ENCODE results near the gene GABRB2.
"Not testable (repeated sequence)": the region's sequence is repeated elsewhere in the genome, so short reads cannot be mapped to it uniquely, and the experiment has no call there.

Gene GABRB2

DNA sequence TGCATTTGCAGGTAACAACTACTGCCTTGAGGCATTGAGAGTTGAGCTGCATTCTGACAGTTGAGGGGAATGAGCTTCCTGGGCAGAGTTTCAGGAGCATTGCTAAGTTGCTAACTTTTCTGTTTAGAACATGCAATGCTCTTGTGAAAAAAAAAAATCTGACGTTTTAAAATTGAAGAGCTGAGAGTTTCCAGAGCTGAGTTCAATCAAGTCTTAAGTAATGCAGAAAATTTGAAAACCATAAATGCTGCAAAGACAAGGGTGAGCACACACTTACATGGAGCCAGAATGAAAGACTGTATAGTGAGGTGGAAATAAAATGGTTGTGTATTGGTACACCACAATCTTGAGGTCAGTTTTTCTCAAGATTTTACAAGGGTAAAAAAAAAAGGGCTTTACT is 166.0 kb downstream of the GABRB2 start:
- no peak for FAIRE-seq

DNA sequence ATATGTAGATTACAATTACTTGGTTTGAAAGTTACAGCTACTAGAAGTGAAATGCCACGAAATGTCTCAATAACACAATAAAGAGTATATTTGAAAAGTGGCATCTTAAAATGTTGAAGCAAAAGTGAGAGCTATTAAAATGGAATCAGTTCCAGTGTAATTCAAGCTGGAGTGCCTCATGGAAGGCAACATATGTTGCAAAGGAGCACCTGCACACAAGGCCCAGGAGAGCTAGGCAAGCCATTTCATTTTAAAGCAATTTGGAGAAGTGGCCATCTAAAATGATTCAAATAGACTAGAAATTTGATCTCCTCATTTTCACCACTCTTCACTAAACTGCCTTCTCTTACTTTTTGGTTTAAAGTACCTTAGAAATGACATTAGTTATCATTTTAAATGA is 167.8 kb downstream of the GABRB2 start:
- no peak for FAIRE-seq

DNA sequence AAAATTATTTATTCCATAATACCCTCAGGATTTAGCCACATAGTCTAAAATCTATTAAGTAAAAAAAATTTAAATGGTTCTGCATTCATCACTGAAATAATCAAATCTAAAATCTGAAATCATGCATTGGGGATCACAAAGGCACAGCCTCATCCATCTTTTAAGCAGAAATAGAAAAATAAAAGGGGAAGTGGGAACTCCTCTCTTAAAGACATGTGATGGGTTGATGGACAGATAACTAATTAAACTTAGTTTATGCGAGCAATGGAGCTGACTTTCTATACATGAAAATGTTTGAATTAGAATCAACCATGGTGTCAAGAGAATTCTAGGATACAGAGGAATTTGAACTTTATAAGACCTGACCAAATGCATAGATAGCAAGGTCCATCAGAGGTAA is 170.5 kb downstream of the GABRB2 start:
- FAIRE-seq, result no peak

DNA sequence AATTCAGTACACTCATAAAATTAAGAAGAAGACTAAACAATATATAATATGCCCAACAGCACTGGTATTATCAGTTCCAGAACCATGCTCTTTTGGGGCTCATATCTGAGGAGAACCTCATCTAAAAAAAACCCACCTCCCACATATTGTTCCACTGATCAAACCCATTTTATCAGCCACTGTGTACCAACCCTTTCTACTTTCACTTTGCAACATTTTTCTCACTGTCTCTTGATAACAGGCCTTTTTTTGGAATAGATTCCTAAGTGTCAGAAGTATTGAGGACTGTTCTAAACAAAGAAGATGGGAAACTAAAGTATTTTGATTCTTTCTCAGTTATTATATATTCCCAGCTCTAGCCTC is 173.2 kb downstream of the GABRB2 start:
- no peak for FAIRE-seq

DNA sequence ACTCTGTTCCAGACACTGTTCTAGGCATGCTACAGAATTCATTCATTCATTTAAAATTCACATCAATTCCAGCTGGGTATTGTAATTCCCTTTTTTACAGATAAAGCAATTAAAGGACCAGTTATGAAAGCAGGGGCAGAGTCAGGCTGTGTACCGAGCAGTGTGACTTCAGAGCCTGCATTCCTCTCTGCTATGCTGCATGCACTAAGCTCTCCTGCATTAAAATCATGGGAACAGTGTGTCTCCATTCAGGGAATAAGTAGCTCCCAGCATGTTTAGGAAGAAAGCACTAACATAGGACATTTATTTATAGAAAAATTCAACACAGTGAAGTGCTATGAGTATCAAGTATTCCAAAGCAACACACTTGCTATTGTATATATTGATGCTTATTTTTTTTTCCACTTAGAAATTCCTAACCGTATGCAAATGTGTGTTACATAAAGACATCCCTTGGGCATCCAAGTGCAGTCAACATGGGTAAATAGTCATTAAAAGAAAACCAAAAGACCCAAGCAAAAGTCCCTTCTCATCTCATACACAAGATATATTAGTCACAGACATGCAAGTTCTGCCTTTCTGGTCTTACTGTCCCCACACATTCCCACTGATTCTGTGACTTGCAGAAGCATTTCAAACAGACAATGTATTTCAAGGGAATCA is 173.7 kb downstream of the GABRB2 start:
- FAIRE-seq, result no peak

DNA sequence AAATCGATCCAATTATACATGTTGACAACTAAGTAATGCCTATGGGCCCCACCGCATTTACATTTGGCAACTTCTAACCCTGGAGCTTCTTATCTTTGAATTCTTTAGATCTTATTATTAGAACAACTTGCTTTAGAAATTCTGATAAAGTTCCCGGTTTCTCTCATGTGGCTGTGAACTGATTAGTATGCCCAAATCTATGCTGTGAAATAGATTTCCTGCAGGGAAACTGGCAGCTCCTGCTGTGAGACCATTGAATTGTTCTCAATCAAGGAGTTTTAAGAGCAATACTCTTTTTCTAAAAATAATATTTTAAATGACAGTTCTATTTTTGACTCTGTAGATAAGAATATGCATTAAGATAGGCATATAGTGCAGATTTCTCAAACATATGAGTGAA is 177.5 kb downstream of the GABRB2 start:
- FAIRE-seq, result no peak

DNA sequence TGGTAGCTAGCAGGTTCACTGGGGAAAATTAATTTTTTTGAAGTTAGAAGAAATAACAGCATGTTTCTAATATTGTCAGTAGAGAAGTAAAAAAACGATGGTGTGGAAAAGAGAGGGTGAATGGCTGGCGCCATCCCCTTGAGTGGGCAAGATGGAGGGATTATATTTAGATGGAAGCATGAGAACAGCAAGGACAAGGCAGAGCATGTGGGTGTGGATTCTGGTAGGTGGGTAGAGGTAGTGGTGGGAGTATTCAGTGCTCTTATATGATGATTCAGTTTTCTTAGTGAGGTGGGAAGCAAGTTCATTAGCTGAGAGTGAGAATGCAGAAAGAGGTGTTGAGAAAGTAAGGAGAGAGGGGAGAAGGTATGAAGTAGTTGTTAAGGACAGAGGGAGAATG is 188.1 kb downstream of the GABRB2 start:
- no peak for FAIRE-seq

DNA sequence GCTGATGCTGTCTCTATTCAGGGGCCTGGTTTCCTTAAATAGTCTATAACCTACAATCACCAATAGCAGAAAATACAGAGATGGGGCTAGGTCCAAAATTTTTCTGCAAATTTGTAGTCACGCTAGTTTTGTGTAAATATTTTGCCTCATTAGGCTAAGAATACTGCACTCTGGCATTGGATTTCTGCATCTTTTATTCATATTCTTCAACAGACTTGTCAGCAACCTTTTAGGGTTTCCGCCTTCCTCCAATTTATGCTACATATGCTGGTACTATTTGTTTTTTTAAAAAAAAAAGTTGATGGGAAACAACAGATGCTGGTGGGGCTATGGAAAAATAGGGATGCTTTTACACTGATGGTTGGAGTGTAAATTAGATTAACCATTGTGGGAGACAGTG is 202.3 kb downstream of the GABRB2 start:
- no peak for FAIRE-seq

DNA sequence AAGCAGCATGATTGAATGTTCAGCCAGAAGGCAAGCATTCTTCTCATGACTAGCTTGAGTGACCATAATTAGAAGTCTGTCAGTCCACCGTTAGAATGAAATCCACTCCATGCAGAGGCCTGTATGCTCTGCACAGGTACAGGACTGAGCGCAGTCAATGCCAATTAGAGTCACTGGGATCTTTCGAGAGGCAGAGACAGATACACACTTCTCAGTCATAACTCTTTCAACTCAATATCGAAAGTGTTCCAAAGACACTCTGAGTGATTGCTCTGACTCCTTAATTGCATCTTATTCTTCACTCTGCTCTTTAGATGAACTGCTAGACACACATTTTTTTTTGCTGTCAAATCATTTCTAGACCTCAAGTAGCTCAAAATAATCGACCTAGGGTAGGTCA is 203.6 kb downstream of the GABRB2 start:
- FAIRE-seq, result no peak

DNA sequence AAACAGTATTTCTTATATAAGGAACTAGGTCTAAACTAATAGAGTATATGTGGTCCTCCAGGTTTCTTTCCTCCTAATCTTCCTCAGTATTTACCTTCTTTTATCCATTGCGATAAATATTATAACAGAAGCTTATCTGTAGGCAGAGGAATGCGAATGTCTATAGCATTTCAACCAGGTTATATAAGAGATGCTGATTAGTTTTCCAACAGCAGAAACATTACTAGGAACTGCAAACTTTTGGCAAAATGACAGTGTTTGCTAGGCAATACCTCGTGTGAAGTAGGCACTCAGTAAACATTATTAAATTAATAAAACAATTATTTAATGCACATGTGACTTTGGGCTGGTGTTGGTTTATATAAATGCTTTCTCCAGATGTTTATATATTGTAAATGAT is 206.5 kb downstream of the GABRB2 start:
- no peak for FAIRE-seq

DNA sequence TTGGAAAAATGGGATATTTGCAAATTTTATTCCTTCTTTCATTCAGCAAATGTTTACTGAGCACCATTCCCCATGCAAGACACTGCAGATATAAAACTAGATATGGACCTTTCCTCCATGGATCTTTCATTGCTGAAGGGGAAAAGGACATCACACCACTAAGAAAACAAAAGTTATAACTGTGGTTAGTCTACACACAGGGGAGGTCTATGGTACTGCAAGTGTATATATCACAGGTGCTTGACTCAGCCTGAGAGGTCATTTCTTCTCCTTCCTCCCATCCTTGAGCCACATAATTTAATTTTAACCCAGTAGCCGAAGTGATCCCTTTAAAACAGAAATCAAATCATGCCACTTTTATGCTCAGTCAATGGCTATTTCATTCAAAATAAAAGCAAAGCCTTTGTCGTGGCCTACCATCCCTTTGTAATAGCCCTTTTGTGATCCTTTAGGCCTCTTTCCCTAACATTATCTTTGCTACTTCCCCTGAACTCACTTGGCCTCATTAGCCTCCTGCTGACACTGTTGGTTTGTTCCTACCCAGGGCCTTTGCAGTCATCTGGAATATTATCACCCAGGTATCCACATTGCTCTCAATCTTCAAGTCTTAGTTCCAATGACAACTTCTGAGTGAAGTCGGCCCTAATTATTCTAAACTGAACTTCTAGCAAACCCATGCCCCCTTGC is 213.2 kb downstream of the GABRB2 start:
- no peak for FAIRE-seq

DNA sequence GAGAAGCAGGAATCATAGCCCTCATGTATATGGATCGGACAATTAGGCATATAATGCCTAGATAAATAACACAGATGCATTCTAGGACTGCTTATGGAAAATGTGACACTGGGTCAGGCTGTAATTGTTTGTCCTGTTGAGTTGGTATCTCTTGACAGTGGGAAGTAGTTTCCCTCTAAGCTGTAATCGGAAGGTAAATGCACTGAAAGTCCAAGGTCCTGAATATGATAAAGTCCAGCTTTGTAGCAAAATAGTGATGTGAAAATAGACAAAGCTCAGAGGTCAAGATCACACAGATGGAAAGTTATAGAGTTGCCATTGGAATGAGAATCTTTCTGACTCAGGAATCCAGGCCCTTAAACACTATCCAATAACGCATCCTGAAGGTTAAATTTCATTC is 214.2 kb downstream of the GABRB2 start:
- no peak for FAIRE-seq

DNA sequence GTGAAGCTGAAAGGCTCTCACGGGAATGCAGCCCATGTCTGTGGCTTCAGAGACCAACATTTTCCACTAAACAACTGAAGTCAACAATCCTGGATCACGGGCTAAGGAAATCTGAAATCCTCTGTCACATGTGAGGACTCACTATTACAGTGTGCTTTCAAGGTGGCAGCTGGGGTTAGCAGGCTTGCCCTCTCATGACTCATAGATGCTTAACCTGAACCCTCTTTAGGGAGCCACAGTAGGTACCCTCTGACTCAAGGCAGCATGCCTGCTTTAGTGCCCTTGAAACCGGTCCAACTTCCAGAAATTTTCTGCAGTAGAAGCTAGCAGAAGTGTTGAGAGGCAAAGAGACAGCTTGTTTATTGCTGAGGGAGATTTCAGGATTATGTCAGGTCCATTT is 232.5 kb downstream of the GABRB2 start:
- no peak for FAIRE-seq

DNA sequence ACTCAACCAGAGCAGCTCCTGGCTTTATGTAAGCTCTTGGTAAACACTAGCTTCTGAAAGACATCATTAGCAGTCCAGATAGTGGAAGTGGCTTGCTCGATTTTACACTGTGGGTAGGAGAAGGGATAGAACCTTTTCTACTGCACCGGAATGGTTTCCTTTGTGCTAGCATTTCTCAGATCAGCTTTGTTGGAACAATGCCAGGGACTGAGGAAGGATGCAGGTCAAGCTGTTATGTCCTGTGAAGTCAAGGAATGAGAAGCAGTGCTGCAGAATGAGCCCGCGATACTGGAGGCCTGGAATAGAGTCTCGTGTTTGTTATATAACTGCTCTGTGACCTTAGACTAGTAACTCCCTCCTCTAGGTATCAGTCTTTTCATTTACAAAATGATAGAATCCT is 233.6 kb downstream of the GABRB2 start:
- FAIRE-seq, result no peak

DNA sequence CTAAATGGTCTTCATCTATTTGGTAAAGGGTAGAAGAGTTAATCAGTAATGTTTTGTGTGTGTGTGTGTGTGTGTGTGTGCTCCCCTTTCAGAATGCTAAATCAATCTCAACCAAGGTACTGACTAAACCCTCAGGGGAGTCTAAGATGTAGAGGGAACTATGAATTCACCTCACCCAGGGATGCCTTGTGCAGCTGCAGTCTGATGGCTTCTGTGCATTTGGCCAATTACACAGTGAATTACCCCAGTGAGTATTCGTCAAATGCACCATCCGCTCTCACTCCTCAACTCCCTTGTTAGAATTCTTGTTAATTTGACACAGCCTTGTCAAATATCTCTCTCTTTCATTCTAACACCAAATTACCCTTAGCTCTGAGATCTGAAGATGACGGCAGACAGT is 234.6 kb downstream of the GABRB2 start:
- no peak for FAIRE-seq

DNA sequence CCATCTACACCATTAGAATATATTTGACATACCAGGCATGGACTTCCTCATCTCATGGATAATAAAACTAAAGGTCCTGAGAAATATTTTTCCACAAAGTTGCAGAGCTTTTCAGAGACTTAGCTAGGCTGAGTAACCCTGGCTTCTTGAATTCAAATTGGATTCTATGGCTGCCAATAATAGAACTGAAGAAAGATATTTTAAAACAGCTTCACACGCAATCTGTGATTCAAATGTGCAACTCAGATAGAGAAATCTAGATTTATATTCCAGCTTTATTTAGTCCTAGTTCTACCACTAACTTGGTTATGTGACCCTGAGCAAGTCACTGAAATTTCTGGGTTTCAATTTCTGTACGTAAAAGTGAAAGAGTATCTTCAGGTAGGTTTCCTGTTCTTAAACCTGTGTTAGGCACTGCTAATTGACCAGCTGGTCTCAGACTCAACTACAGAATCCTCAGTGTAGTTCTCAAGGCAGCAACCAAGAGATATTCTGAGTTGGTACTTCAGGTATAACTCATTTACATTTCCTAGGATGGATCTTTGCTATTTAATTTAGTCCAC is 235.3 kb downstream of the GABRB2 start:
- no peak for FAIRE-seq

DNA sequence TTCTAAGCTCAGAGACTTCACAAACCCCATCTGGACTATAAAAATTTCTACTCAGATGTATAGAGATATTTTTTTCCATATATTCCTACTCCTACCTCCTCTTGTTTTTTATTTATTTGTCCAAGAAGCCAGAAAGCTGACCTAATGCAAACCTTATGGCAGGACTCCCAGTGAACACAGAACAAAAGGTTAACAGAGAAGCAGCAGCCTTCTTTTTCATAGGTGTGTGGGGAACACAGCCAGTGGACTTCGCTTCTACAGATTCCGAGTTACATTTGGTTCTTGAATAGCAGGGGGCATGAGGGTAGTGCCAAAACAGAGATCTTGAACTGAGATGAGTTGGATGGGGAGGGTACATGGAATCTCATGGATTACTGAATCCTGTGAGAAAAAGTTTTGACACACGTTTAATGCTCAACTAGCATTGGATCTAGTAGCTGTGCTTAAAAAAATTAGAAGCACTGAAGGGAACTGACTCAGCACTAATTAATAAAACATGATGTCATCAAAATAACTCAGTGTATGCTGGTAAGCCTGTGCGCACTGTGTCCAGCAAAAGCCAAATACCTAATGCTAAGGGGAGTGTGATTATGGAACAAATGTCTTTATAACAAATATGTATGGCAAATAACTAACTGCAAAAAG is 240.1 kb downstream of the GABRB2 start:
- peak; percentile 24 for FAIRE-seq

DNA sequence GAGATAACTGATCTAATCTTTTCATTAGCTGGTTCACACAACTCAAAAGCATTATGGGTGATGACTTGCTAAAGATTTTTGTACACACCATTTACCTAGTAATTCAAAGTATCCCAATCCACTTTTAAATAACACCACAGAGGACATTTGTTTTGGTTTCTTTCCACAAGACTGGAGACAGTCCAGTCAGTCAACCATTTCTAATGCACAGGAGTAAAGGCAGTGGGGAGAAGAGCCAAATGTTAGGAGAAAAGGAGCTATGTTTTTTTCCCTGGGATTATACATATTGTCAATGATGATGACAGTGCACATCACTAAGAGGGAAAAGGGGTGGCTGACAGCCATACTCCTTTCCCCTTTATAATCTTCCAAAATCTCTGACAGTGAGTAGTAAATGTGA is 240.9 kb downstream of the GABRB2 start:
- FAIRE-seq, result no peak

DNA sequence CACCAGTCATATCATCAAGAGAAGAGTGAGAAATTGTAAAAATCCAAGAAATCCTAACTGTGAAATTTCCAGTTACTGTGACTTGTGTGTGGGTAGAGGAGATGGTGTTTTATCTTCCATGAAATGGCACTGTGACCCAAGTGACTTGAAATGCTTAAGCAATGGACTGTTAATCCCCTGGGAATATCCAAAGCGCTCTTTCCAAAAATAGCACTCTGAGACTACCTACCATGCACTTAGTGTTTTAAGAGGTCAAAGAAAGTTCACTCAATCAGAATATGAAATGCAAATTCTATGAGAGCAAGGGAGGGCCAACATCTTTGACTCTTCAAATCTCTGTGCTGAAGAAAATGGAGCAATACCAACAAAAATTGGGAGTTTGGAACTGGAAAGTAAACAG is 244.0 kb downstream of the GABRB2 start:
- no peak for FAIRE-seq

DNA sequence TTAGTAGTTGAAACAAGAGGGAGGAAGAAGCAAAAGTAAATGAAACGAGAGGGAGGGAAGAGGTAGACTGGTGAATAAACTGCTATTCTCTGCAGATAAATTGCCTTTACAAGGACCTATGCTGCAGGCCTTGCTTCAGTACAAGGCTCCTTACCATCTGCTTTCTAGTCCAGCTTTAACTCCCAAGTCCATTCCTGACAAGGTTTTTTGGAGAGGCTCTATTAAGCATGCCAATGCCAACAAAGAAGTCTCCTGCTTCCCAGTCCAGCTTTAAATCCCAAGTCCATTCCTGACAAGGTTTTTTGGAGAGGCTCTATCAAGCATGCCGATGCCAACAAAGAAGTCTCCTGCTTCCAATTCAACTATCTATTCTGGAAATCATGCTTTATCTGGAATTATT is 244.9 kb downstream of the GABRB2 start:
- no peak for FAIRE-seq

DNA sequence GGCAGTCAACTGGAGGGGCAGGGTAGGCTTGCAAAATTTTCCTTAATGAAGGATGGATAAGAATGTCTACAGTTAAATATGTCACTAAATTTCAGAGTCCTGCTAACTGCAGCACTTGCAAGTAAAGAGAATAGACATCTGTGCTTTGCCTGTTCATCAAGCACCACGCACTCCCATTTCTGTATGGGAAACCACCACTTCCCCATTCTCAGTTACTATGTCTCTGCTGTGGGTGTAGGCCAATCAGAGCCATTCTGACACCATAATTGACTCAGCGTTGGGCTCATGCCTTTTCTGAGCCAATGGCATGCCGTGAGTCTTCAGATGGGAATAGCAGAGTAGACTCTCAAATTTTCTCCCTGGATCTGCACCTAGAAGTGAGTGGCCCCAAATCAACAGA is 247.5 kb downstream of the GABRB2 start:
- no peak for FAIRE-seq

DNA sequence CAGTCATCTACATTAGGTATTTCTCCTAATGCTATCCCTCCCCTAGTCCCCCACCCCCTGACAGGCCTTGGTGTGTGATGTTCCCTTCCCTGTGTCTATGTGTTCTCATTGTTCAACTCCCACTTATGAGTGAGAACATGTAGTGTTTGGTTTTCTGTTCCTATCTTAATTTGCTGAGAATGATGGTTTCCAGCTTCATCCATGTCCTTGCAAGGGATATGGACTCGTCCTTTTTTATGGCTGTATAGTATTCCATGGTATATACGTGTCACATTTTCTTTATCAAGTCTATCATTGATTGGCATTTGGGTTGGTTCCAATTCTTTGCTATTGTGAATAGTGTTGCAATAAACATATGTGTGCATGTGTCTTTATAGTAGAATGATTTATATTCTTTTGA is 249.1 kb downstream of the GABRB2 start:
- not testable (repeated sequence) for FAIRE-seq

DNA sequence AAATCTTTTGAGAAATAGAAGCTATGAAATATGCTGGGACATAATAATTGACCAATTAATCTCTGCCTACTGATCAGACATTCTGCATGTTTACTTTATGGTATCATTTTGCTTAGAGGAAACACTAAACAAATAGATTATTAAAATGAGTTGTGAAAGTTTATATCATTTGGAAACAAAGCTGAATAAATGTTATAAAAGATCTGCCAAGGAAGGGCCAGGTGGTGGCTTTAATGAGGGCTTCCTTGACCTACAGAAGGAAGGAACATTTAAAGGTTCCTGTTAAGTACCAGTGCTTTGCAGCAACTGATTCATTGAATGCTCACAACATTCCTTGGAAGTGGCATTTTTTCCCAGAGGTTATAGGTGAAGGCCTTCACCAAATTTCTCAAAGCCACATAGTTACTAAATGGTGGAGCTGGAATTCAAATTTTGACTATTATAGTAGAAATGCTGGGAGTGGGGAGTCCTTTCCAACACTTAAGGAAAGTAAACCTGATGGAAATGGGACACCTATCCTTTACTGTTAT is 250.7 kb downstream of the GABRB2 start:
- FAIRE-seq, result no peak

DNA sequence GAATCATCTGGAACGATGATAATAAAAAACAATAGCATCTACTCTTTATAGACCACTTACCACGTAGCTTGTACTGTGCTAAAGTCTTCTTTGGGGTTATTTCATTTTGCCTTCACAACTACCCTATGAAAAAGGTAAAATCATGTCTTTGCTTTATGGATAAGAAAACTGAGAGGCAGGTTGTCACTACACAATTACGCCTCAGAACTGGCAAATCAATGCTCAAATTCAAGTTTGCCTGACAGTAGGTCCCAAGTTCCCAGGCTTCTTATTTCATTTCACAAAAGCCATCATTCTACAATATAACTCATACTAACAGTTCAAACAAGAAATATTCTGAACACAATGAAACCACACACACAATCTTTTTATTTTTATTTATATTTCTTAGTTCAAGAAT is 258.5 kb downstream of the GABRB2 start:
- FAIRE-seq, result no peak
